Progenitor cell of endocrine pancreas (in vitro differentiated cells): ENCODE data around the gene LDLRAD4. TPM values are rescaled to one million over a fixed set of nuclear protein-coding genes. Genes with fewer than 3 reads are reported as not detected.

Experiments used
- DNase-seq: peaks from one replicate; pipeline ENCODE4 v3.0.0; 2021; ENCODE audit warnings: low spot score; ENCODE audit not compliant: unreplicated experiment
- H3K27ac Mint-ChIP-seq: 2 replicates; pipeline ENCODE4 v1.8.0; 2021; ENCODE audit warnings: mild to moderate bottlenecking, moderate library complexity, mixed read lengths
- H3K27me3 Mint-ChIP-seq: 2 replicates; pipeline ENCODE4 v1.8.0; 2021; ENCODE audit warnings: mixed read lengths
- H3K36me3 Mint-ChIP-seq: 2 replicates; pipeline ENCODE4 v1.8.0; 2022; ENCODE audit warnings: mixed read lengths; ENCODE audit not compliant: insufficient read depth
- H3K4me1 Mint-ChIP-seq: 2 replicates; pipeline ENCODE4 v1.8.0; 2021; ENCODE audit warnings: low read depth, mixed read lengths
- H3K4me3 Mint-ChIP-seq: 2 replicates; pipeline ENCODE4 v1.8.0; 2021; ENCODE audit warnings: low read depth, mild to moderate bottlenecking, moderate library complexity, mixed read lengths
- H3K9me3 Mint-ChIP-seq: 2 replicates; pipeline ENCODE4 v1.8.0; 2021; ENCODE audit warnings: low read depth, mixed read lengths
- CTCF ChIP-seq: fragments of 200-600 bp; sonication (generic); IDR thresholded peaks from one replicate; pipeline ENCODE4 v1.5.0; 2021; ENCODE audit warnings: antibody characterized with exemption, mild to moderate bottlenecking; ENCODE audit not compliant: unreplicated experiment
- total RNA-seq: library from RNA; stranded (reverse); gene quantifications from 2 replicates; pipeline ENCODE4 v1.2.1, GENCODE V29; 2021

Gene LDLRAD4
- total RNA-seq, 1 donor from 2014 or later: 3.8 TPM

DNA sequence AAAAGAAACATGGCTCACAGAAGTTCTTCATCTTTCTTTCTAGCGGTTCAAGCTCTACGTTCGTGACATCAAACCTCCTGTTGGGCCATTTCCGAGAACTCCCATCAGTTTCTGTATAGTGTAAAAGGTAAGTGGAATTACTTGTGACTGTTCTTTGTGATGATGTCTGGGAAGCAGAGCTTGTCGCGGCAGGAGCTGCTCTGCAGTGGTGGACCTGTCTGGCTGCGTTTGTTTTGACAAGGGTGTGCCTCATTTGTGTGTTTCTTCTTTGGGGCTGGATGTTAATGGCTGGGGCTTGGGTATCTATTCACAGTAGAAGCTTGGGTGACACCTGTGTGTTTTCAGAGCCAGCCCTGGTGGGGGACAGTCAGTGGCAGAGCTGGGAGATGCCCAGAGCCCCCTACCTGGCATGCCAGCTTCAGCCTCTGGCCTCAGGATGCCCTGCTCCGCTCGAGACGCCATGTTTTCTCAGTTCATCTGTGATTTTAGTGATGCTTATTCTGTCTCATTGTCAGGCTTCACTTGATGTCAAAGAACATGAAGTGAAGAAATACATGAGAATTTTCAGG is 59.6 kb downstream of the LDLRAD4 start:
- no peak overlapping the region for H3K4me3 Mint-ChIP-seq
- DNase-seq: no peak
- H3K27me3 Mint-ChIP-seq: no peaks in the 10 kb centered on the region
- no peak for TF ChIP-seq CTCF
- no peak overlapping the region for H3K27ac Mint-ChIP-seq
- peaks cover 2% of the 10 kb centered on the region for H3K9me3 Mint-ChIP-seq
- no peaks in the 10 kb centered on the region for H3K36me3 Mint-ChIP-seq
- H3K4me1 Mint-ChIP-seq: peaks cover 5% of the 10 kb centered on the region

- Mint-ChIP-seq H3K9me3 (peaks cover 2% of the 10 kb centered on the region), H3K4me3 (no peak overlapping the region), H3K27me3 (peaks cover 6% of the 10 kb centered on the region), H3K36me3 (no peaks in the 10 kb centered on the region), H3K4me1 (peaks cover 5% of the 10 kb centered on the region), H3K27ac (no peak overlapping the region)
- DNase-seq: no peak
- TF ChIP-seq CTCF: no peak
Observed at GRCh38 chr18:13279181-13280069, 60.9 kb downstream of the LDLRAD4 start.

- no peak for DNase-seq
- TF ChIP-seq CTCF: no peak
- H3K27ac Mint-ChIP-seq: no peak overlapping the region
Observed at GRCh38 chr18:13280070-13280795, 61.7 kb downstream of the LDLRAD4 start.

DNA sequence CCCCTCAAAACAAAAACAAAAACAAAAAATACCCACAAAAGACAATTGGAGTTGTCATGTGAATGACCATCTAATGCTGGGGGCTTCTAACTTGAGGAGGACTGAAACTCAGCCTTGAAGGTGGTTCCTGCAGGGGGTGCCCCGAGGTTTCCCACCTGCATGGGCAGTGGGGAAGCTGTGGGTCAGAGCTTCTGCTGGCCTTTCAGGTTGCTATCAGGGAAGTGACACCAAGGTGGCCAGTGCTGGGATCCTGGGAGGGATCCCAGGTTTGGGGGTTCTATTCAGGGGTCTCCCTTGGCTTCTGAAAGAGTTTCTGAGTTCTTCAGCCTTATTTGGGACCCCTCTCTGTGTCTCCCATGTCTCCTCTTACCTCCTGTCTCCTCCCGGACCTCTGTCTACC is 62.8 kb downstream of the LDLRAD4 start:
- DNase-seq: no peak
- Mint-ChIP-seq H3K27me3 (peaks cover 13% of the 10 kb centered on the region), H3K36me3 (no peaks in the 10 kb centered on the region), H3K9me3 (peaks cover 2% of the 10 kb centered on the region), H3K4me3 (no peak overlapping the region), H3K27ac (no peak overlapping the region), H3K4me1 (peaks cover 5% of the 10 kb centered on the region)
- no peak for TF ChIP-seq CTCF

More at GRCh38 chr18:13280070-13280795, 61.7 kb downstream of the LDLRAD4 start:
- H3K27me3 Mint-ChIP-seq: peaks cover 10% of the 10 kb centered on the region
- H3K9me3 Mint-ChIP-seq: peaks cover 2% of the 10 kb centered on the region
- peaks cover 5% of the 10 kb centered on the region for H3K4me1 Mint-ChIP-seq
- H3K36me3 Mint-ChIP-seq: no peaks in the 10 kb centered on the region
- no peak overlapping the region for H3K4me3 Mint-ChIP-seq

- Mint-ChIP-seq H3K4me1 (peaks cover 5% of the 10 kb centered on the region), H3K9me3 (peaks cover 2% of the 10 kb centered on the region), H3K36me3 (no peaks in the 10 kb centered on the region), H3K27ac (no peak overlapping the region), H3K4me3 (no peak overlapping the region), H3K27me3 (peaks cover 13% of the 10 kb centered on the region)
- no peak for TF ChIP-seq CTCF
- no peak for DNase-seq
Observed at GRCh38 chr18:13283746-13284145, 65.2 kb downstream of the LDLRAD4 start.
